Suprapubic skin (tissue), 4 donors: ENCODE measurements around the gene RPL18A. TPM values are rescaled to one million over a fixed set of nuclear protein-coding genes. Genes with fewer than 3 reads are reported as not detected.

Experiments used
- DNase-seq, 2 donors: peaks; one replicate each; pipeline ENCODE4 v3.0.0-alpha.2; 2019; ENCODE audit warnings: low spot score in 2 of 2
- H3K27ac ChIP-seq: fragments of 200-600 bp; sonication (generic); one replicate; pipeline ENCODE4 v1.5.1; 2019
- H3K27me3 ChIP-seq: fragments of 200-600 bp; sonication (generic); one replicate; pipeline ENCODE4 v1.5.1; 2019
- H3K36me3 ChIP-seq: fragments of 200-600 bp; sonication (generic); one replicate; pipeline ENCODE4 v1.5.1; 2019
- H3K4me1 ChIP-seq: fragments of 200-600 bp; sonication (generic); one replicate; pipeline ENCODE4 v1.5.1; 2019
- H3K4me3 ChIP-seq: fragments of 200-600 bp; sonication (generic); one replicate; pipeline ENCODE4 v1.5.1; 2019; ENCODE audit warnings: mild to moderate bottlenecking
- H3K9me3 ChIP-seq: fragments of 200-600 bp; sonication (generic); one replicate; pipeline ENCODE4 v1.5.1; 2019
- EP300 ChIP-seq: sonication (generic); formaldehyde crosslinking; IDR thresholded peaks from one replicate; pipeline ENCODE4 v1.6.1; 2017; ENCODE audit warnings: antibody characterized with exemption
- POLR2A ChIP-seq, 2 donors: fragments of 450-650 bp; IDR thresholded peaks; one replicate each; pipeline ENCODE4 v1.6.1; 2017; ENCODE audit warnings: antibody characterized with exemption in 2 of 2, mild to moderate bottlenecking in 2 of 2, moderate library complexity in 2 of 2
- POLR2AphosphoS5 ChIP-seq, 3 donors: sonication (generic); formaldehyde crosslinking; IDR thresholded peaks; one replicate each; pipeline ENCODE4 v1.6.1; 2017; ENCODE audit warnings: antibody characterized with exemption in 3 of 3
- WGBS: methylation state at CpG from one replicate; pipeline ENCODE4 v1.1.5; 2018; 5-methylcytosine and 5-hydroxymethylcytosine counted together
- total RNA-seq, 4 donors: library from RNA; depleted of rRNA; stranded (reverse); fragments of >200 nt; gene quantifications; one replicate each; pipeline ENCODE4 v1.1.0, GENCODE V29; 2016
- TF ChIP-seq, protein P1 (sequence below), 2 donors: fragments of 200-600 bp in 1 of 2; fragments of 450-650 bp in 1 of 2; sonication (generic) in 1 of 2; IDR thresholded peaks; one replicate each; pipeline ENCODE4 v1.5.1; 2016 to 2019; ENCODE audit warnings: antibody characterized with exemption in 2 of 2, mild to moderate bottlenecking in 1 of 2, moderate library complexity in 1 of 2

RPL18A gene
- total RNA-seq, 4 donors from 2014 or later: 1,229 to 2,185 (median 2,114) TPM

DNA sequence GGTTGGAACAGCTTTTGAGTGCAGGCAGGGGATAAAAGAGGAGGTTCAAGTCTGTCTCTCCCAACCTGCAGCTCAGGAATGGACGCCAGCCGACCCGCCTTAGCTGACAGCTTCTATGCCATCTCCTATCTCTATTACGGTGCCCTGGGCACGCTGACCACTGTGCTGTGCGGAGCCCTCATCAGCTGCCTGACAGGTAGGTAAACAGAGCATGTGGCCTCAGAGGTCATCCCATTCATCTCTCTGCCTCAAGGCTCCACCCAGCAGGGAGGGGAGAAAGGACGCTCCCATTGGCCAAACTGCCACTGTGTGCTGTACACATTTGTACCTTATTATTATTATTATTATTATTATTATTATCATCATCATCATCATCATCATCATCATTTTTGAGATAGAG, 28.6 kb downstream of the RPL18A start:
- peaks cover 40% of the 10 kb centered on the region for H3K27me3 ChIP-seq
- DNase-seq: no peak
- H3K27ac ChIP-seq: no peak overlapping the region
- 94% methylated on average over 7 of the region's 7 CpGs for WGBS
- no peaks in the 10 kb centered on the region for H3K36me3 ChIP-seq
- H3K4me3 ChIP-seq: no peak overlapping the region
- H3K9me3 ChIP-seq: no peaks in the 10 kb centered on the region
- H3K4me1 ChIP-seq: no peaks in the 10 kb centered on the region
- TF ChIP-seq POLR2AphosphoS5 (IDR thresholded peaks at IDR 0.05): no peak

DNA sequence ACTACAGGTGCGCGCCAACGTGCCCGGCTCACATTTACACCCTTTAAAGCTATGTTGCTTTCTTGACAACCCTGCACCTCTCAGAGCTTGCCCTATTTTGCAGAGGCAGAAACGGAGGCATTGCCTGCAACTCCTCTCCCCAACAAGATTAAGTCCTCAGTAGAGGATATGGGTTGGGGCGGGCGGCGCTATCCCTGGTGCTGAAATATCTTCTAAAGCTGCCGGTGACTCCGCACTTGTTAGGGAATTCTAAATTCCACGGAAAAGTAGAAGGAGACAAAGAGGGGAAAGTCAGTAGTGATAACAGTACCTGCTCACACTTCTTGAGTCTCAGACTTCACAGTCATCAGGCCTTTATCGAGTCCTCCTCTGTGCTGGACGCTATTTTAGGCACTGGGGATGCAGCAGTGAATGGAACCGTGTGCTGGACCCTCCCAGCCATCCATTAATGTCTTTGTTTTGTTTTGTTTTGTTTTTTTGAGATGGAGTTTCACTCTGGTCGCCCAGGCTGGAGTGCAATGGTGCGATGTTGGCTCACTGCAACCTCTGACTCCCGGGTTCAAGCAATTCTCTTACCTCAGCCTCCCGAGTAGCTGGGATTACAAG, 30.0 kb downstream of the RPL18A start:
- WGBS: 40% methylated on average over 18 of the region's 18 CpGs
- peaks cover 42% of the 10 kb centered on the region for H3K27me3 ChIP-seq

DNA sequence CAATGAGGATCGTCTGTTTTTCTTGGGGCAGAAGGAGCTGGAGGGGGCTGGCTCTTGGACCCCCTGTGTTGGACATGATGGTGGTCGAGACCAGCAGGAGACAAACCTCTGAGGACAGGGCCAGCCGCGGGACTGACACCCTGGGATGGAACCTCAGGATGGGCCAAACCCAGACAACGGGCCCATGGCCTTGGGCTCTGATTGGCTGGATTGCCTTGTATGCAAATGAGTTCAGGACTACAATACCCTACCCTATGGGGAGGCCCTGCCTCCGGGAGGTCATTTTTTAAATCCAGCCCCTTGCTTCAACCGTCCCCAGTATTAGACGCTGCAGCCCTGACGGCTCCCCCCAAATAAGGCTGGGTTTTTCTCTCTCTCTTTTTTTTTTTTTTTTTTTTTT, 34.1 kb downstream of the RPL18A start:
- no peaks in the 10 kb centered on the region for H3K4me1 ChIP-seq
- H3K27ac ChIP-seq: no peak overlapping the region
- H3K9me3 ChIP-seq: no peaks in the 10 kb centered on the region
- peaks cover 72% of the 10 kb centered on the region for H3K27me3 ChIP-seq
- 87% methylated on average over 6 of the region's 9 CpGs for WGBS
- TF ChIP-seq POLR2AphosphoS5 (IDR thresholded peaks at IDR 0.05) (no peak), POLR2A (IDR thresholded peaks at IDR 0.05) (no peak), EP300 (no peak)
- TF ChIP-seq, protein P1, sequence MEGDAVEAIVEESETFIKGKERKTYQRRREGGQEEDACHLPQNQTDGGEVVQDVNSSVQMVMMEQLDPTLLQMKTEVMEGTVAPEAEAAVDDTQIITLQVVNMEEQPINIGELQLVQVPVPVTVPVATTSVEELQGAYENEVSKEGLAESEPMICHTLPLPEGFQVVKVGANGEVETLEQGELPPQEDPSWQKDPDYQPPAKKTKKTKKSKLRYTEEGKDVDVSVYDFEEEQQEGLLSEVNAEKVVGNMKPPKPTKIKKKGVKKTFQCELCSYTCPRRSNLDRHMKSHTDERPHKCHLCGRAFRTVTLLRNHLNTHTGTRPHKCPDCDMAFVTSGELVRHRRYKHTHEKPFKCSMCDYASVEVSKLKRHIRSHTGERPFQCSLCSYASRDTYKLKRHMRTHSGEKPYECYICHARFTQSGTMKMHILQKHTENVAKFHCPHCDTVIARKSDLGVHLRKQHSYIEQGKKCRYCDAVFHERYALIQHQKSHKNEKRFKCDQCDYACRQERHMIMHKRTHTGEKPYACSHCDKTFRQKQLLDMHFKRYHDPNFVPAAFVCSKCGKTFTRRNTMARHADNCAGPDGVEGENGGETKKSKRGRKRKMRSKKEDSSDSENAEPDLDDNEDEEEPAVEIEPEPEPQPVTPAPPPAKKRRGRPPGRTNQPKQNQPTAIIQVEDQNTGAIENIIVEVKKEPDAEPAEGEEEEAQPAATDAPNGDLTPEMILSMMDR (IDR thresholded peaks at IDR 0.05): no peak
- no peak for DNase-seq
- no peak overlapping the region for H3K4me3 ChIP-seq
- H3K36me3 ChIP-seq: no peaks in the 10 kb centered on the region

More for the DNA sequence above, 30.0 kb downstream of the RPL18A start:
- H3K4me3 ChIP-seq: no peak overlapping the region
- no peak for DNase-seq
- H3K36me3 ChIP-seq: no peaks in the 10 kb centered on the region
- no peak overlapping the region for H3K27ac ChIP-seq
- H3K4me1 ChIP-seq: no peaks in the 10 kb centered on the region
- TF ChIP-seq POLR2AphosphoS5 (IDR thresholded peaks at IDR 0.05) (no peak), EP300 (no peak), POLR2A (IDR thresholded peaks at IDR 0.05) (no peak)
- TF ChIP-seq, protein P1 (IDR thresholded peaks at IDR 0.05): no peak
- no peaks in the 10 kb centered on the region for H3K9me3 ChIP-seq

DNA sequence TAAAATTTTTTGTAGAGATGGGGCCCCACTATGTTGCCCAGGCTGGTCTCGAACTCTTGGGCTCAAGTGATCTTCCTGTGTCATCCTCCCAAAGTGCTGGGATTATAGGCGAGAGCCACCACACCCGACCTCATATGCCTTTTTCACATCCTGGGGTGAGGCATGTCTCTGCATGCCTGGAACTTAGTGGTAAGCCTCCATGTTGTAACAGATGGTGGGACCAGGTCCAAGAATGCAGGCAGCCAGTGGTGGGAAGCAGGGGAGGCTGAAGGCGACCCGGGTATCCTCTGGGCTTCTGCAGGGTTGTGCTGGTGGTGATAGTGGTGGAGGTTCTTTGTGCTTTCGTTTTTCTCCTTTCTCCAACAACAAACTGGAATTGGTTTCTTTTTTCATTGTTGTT, 43.0 kb downstream of the RPL18A start:
- H3K4me1 ChIP-seq: no peaks in the 10 kb centered on the region
- no peak overlapping the region for H3K4me3 ChIP-seq
- DNase-seq: no peak
- H3K36me3 ChIP-seq: no peaks in the 10 kb centered on the region
- H3K27me3 ChIP-seq: peaks cover 19% of the 10 kb centered on the region
- 46% methylated on average over 6 of the region's 6 CpGs for WGBS
- TF ChIP-seq POLR2AphosphoS5 (IDR thresholded peaks at IDR 0.05): no peak
- TF ChIP-seq, protein P1 (IDR thresholded peaks at IDR 0.05): no peak
- no peak for TF ChIP-seq POLR2A (IDR thresholded peaks at IDR 0.05)
- TF ChIP-seq EP300: no peak
- H3K27ac ChIP-seq: no peak overlapping the region
- H3K9me3 ChIP-seq: no peaks in the 10 kb centered on the region

DNA sequence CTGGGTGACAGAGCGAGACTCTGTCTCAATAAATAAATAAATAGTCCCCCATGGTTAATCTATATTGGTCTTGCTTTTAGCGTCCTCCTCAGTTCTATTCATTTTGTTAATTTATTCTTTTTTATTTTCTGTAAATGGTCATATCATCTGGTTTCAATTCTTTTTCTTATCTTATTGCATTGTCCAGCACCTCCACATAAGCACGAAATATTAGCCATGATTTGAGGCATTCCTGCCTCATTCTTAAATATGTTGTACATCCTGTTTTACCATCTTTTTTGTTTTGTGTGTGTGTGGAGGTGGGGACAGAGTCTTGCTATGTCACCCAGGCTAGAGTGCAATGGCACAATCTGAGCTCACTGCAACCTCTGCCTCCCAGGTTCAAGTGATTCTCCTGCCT, 48.5 kb downstream of the RPL18A start:
- DNase-seq: no peak
- H3K9me3 ChIP-seq: no peaks in the 10 kb centered on the region
- no peaks in the 10 kb centered on the region for H3K27me3 ChIP-seq
- no peaks in the 10 kb centered on the region for H3K4me1 ChIP-seq
- H3K27ac ChIP-seq: no peak overlapping the region
- no peaks in the 10 kb centered on the region for H3K36me3 ChIP-seq
- whole genome bisulfite sequencing: 90% methylated on average over 3 of the region's 3 CpGs
- no peak overlapping the region for H3K4me3 ChIP-seq
- TF ChIP-seq POLR2A (IDR thresholded peaks at IDR 0.05): no peak
- TF ChIP-seq, protein P1 (IDR thresholded peaks at IDR 0.05): no peak
- TF ChIP-seq EP300: no peak
- no peak for TF ChIP-seq POLR2AphosphoS5 (IDR thresholded peaks at IDR 0.05)
